Heart right ventricle (tissue), 16 donors: Measurements from ENCODE around the gene UBXN11. TPM values are rescaled to one million over a fixed set of nuclear protein-coding genes. Genes with fewer than 3 reads are reported as not detected.
A peak's percentile ranks its signal among the peaks of the same experiment; 100 is the strongest.

Experiments used
- ATAC-seq, 8 donors: fragments of 200-7000 bp; cut with Tn5 transposase; one replicate each; pipeline ENCODE4 v1.9.1; 2020; ENCODE audit warnings: mild to moderate bottlenecking in 8 of 8, moderate library complexity in 8 of 8, moderate number of reproducible peaks in 1 of 8
- DNase-seq, 2 donors: peaks; one replicate each; pipeline ENCODE4 v3.0.0-alpha.2; 2020
- H3K27ac ChIP-seq, 10 donors: fragments of 200-600 bp; sonication (generic) in 2 of 10; one replicate each; pipeline versions ENCODE4 v1.5.0 to v1.8.0; 2020 to 2022; ENCODE audit warnings: mild to moderate bottlenecking in 3 of 10
- H3K27me3 ChIP-seq, 7 donors: fragments of 200-600 bp; one replicate each; pipeline ENCODE4 v1.8.0; 2021 to 2022; ENCODE audit warnings: mild to moderate bottlenecking in 2 of 7
- H3K36me3 ChIP-seq, 9 donors: fragments of 200-600 bp; sonication (generic) in 1 of 9; one replicate each; pipeline versions ENCODE4 v1.5.0 to v1.8.0; 2020 to 2022; ENCODE audit warnings: mild to moderate bottlenecking in 2 of 9
- H3K4me1 ChIP-seq, 9 donors: fragments of 200-600 bp; sonication (generic) in 1 of 9; one replicate each; pipeline versions ENCODE4 v1.5.0 to v1.8.0; 2020 to 2022; ENCODE audit warnings: mild to moderate bottlenecking in 4 of 9
- H3K4me3 ChIP-seq, 10 donors: fragments of 200-600 bp; sonication (generic) in 2 of 10; one replicate each; pipeline versions ENCODE4 v1.5.0 to v1.8.0; 2020 to 2022; ENCODE audit warnings: mild to moderate bottlenecking in 7 of 10, moderate library complexity in 2 of 10
- H3K9me3 ChIP-seq, 11 donors: fragments of 200-600 bp in 10 of 11; sonication (generic) in 2 of 11; one replicate each; pipeline versions ENCODE4 v1.5.0 to v1.8.0; 2013 to 2022; ENCODE audit warnings: mild to moderate bottlenecking in 2 of 11, control low read depth in 1 of 11, moderate library complexity in 1 of 11
- CTCF ChIP-seq, 9 donors: fragments of 200-600 bp; sonication (generic) in 2 of 9; IDR thresholded peaks; one replicate each; pipeline versions ENCODE4 v1.5.0 to v1.8.0; 2021 to 2022; ENCODE audit warnings: antibody characterized with exemption in 9 of 9, mild to moderate bottlenecking in 5 of 9, moderate library complexity in 1 of 9
- WGBS, 2 donors: extraction: QIAGEN DNeasy Blood & Tissue Kit; methylation state at CpG; one replicate each; pipeline ENCODE4 v1.1.7; 2013; ENCODE audit warnings: inconsistent platforms in 1 of 2; 5-methylcytosine and 5-hydroxymethylcytosine counted together
- intact Hi-C, 10 donors: fragments of 100-400 bp; cut with DNase I; formaldehyde crosslinking; loops; one replicate each; pipeline versions ENCODE4 v1.11.1 to v1.14.2; 2022
- polyA plus RNA-seq, 2 donors: library from polyadenylated mRNA; stranded (reverse); fragments of 200-250 nt; gene quantifications; one replicate each; pipeline ENCODE4 v1.2.3, GENCODE V29; 2013
- total RNA-seq, 10 donors: library from RNA; stranded (reverse); fragmentation: NEBNext Ultra II Directional in 3 of 10; extraction: Animal tissue kit (Norgen Biotek cat#: 25700) in 3 of 10; gene quantifications; one replicate each; pipeline versions ENCODE4 v1.2.1 to v1.2.4, GENCODE V29; 2021 to 2023
- donor health status: Arrhythmogenic right ventricular cardiomyopathy.
- donor health status: ischemic (EF 13 %, LVEDD 7.1; RV severe dilation, severe dysfunction).
- donor health status: healthy with polysubstance abuse.
- donor health status: DM: no; HTN: yes; CAD: no.
- donor health status: DM: no; HTN: no; CAD: no.
- donor health status: ischemic (EF 25% LVEDD 6.9; RV normal size, moderate dysfunction).
- donor health status: ischemic (EF 25% LVEDD 5.7; RV mildly dilated, moderate dysfunction).
- donor health status: healthy.
- donor health status: DM: yes; HTN: yes; CAD: no.
- donor health status: Ischemic cardiomyopathy.
- donor health status: ischemic (EF 35%, LVEDD 5.7; RV mildly dilated, moderate dysfunction).
- donor health status: nonischemic (EF 11% LVEDD 7.7; RV severe dilation, severe dysfunction).
- donor health status: DM: yes; HTN: yes; CAD: no.
- donor health status: PGD.
- donor health status: ischemic (EF 29% LVEDD 5.4; RV normal size, mild dysfunction).
- donor health status: nonischemic (EF 23%, LVEDD 6.1; RV moderate dilation, normal function).

Gene UBXN11
- total and polyA plus RNA-seq, 12 donors = 5.4 to 20.2 (median 8.2) TPM

- no peak overlapping the region for H3K4me3 ChIP-seq
- H3K4me1 ChIP-seq = peaks cover 21 to 68% (median 53%) of the 10 kb centered on the region in 9 donors
- H3K27ac ChIP-seq = peak overlapping the region in 9 of 10 donors; percentile 45 to 100 (median 95)
- intact Hi-C loops = loop anchor here in 9 of 10 donors (1.0 to 5.0 kb wide), 5 partner anchors 42 to 97 kb away; partner anchors contain the start of genes CD52 (in 1 of the 9) and ZNF683 (in 1 of the 9)
- no peak for ATAC-seq
- H3K27me3 ChIP-seq = no peaks in the 10 kb centered on the region
- no peaks in the 10 kb centered on the region for H3K9me3 ChIP-seq
- DNase-seq = no peak
- 83 to 87% methylated on average over 11 of the region's 11 CpGs for WGBS, 2 donors
- no peak for TF ChIP-seq CTCF (IDR thresholded peaks at IDR 0.05)
- peaks cover 0 to 63% (median 15%) of the 10 kb centered on the region in 9 donors for H3K36me3 ChIP-seq
These were observed 31.5 kb downstream of the UBXN11 start for GRCh38 chr1:26274801-26275425.

GRCh38 chr1:26269198-26269550 is 37.3 kb downstream of the UBXN11 start:
- 98% methylated on average over 4 of the region's 4 CpGs for WGBS, 2 donors
- peaks cover 0 to 12% (median 0%) of the 10 kb centered on the region in 9 donors for H3K4me1 ChIP-seq

GRCh38 chr1:26268290-26269197 is 37.9 kb downstream of the UBXN11 start:
- no peak for ATAC-seq
- no peak for TF ChIP-seq CTCF (IDR thresholded peaks at IDR 0.05)

More at GRCh38 chr1:26269198-26269550, 37.3 kb downstream of the UBXN11 start:
- Histone ChIP-seq H3K27ac (no peak overlapping the region), H3K9me3 (peaks cover 0 to 18% (median 0%) of the 10 kb centered on the region in 11 donors), H3K27me3 (no peaks in the 10 kb centered on the region), H3K36me3 (peaks cover 0 to 93% (median 23%) of the 10 kb centered on the region in 9 donors), H3K4me3 (no peak overlapping the region)
- DNase-seq (no peak), ATAC-seq (no peak)
- intact Hi-C loops = no loop called here
- no peak for TF ChIP-seq CTCF (IDR thresholded peaks at IDR 0.05)

GRCh38 chr1:26265405-26265804 is 41.0 kb downstream of the UBXN11 start:
- no peak for ATAC-seq
- 93 to 100% methylated on average over 1 of the region's 1 CpG for WGBS, 2 donors
- TF ChIP-seq CTCF (IDR thresholded peaks at IDR 0.05) = no peak

More at GRCh38 chr1:26268290-26269197, 37.9 kb downstream of the UBXN11 start:
- 98 to 99% methylated on average over 9 of the region's 9 CpGs for WGBS, 2 donors
- Histone ChIP-seq H3K36me3 (peaks cover 0 to 98% (median 29%) of the 10 kb centered on the region in 9 donors), H3K27ac (no peak overlapping the region), H3K27me3 (no peaks in the 10 kb centered on the region), H3K9me3 (peaks cover 0 to 18% (median 0%) of the 10 kb centered on the region in 11 donors), H3K4me3 (no peak overlapping the region), H3K4me1 (peaks cover 0 to 6% (median 0%) of the 10 kb centered on the region in 9 donors)
- intact Hi-C loops = no loop called here
- DNase-seq = no peak

More at GRCh38 chr1:26265405-26265804, 41.0 kb downstream of the UBXN11 start:
- Histone ChIP-seq H3K9me3 (peaks cover 0 to 18% (median 0%) of the 10 kb centered on the region in 11 donors), H3K27ac (no peak overlapping the region), H3K27me3 (no peaks in the 10 kb centered on the region), H3K36me3 (peaks cover 0 to 97% (median 32%) of the 10 kb centered on the region in 9 donors), H3K4me3 (no peak overlapping the region), H3K4me1 (peaks cover 0 to 12% (median 0%) of the 10 kb centered on the region in 9 donors)
- DNase-seq = no peak
- intact Hi-C loops = no loop called here
